ENCODE data around the gene BABAM2.

- TF ChIP-seq EZH2phosphoT487 (IDR thresholded peaks at IDR 0.05; ENCODE audit: insufficient read depth, low read depth) (no peak), EZH2 (IDR thresholded peaks at IDR 0.05; ENCODE audit: insufficient read depth, poor library complexity, severe bottlenecking) (no peak)
Measured at GRCh38 chr2:28322456-28322855, 431.9 kb downstream of the BABAM2 start.
